Stimulated activated CD4-positive, alpha-beta T cell treated with anti-CD3 and anti-CD28 coated beads, Interleukin-1b, Interleukin-23, amount 100 ng/mL, for 1 hour (primary cell): ENCODE data around the gene RASA4.
"Not testable (repeated sequence)": the region's sequence is repeated elsewhere in the genome, so short reads cannot be mapped to it uniquely, and the experiment has no call there.

Experiments used
- DNase-seq, 2 donors: peaks; one replicate each; pipeline ENCODE4 v3.0.0-alpha.2; 2020; ENCODE audit warnings: low read depth in 2 of 2

The RASA4 gene

GRCh38 chr7:102606848-102607247, 9.7 kb downstream of the RASA4 start:
- not testable (repeated sequence) for DNase-seq

DNA sequence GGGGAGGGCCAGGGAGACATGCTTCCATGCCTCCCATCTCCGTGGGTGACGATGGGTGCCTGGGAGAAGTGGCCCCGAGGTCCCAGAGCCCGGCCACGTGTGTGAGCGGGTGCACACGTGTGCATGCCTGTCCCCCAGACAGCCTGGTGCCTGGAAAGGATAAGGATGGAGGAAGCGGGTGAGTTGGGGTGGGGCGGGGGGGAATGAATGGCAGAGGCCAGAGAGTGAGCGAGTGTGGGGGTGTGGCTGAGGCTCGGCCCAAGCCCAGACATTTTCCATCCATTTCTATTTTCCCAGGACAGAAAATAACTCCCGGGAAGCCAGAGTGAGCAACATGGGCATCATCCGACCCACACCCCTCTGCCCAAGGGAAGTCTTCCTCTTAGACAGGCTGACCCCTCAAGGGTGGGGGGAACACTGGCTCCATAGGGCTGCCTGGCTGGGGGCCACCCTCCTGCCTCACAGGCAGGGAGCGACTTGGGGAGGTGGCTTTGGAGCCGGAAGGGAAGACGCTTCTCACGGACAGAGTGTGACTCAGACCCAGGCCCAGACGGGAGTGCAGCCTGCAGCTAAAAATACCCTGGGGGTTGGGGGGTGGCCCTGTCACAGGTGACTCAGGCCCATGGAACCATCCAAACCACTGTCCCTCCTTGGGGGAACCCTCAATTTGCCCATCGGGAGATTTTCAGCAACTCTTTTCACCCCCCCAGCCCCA, 12.0 kb downstream of the RASA4 start:
- DNase-seq: not testable (repeated sequence)

- not testable (repeated sequence) for DNase-seq
Observed at GRCh38 chr7:102602317-102602716, 14.2 kb downstream of the RASA4 start.

GRCh38 chr7:102599699-102600098, 16.9 kb downstream of the RASA4 start:
- DNase-seq: not testable (repeated sequence)

- not testable (repeated sequence) for DNase-seq
Observed at GRCh38 chr7:102596036-102596435, 20.5 kb downstream of the RASA4 start.

- not testable (repeated sequence) for DNase-seq
Observed at GRCh38 chr7:102593637-102594334, 22.8 kb downstream of the RASA4 start.

GRCh38 chr7:102592477-102593019, 24.0 kb downstream of the RASA4 start:
- DNase-seq: peak in 1 of 2 donors; percentile 20

GRCh38 chr7:102589857-102590256, 26.7 kb downstream of the RASA4 start:
- not testable (repeated sequence) for DNase-seq

DNA sequence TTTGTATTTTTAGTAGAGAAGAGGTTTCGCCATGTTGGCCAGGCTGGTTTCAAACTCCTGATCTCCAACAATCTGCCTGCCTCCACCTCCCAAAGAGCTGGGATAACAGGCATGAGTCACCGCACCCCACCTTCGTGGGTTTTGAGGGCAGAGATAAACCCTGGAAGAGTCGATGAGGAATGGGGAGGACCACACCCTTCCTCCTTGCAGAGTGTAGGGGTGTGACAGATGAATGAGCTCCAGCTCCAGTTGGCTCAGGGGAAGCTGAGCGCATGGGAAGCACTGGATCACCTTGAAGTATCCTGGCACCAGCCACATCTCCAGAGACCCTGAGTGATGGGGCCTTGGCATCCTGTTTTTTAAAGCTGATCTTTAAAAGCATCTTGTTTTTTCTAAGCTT, 33.1 kb downstream of the RASA4 start:
- DNase-seq: not testable (repeated sequence)

- DNase-seq: not testable (repeated sequence)
Observed at GRCh38 chr7:102581722-102582121, 34.8 kb downstream of the RASA4 start.

DNA sequence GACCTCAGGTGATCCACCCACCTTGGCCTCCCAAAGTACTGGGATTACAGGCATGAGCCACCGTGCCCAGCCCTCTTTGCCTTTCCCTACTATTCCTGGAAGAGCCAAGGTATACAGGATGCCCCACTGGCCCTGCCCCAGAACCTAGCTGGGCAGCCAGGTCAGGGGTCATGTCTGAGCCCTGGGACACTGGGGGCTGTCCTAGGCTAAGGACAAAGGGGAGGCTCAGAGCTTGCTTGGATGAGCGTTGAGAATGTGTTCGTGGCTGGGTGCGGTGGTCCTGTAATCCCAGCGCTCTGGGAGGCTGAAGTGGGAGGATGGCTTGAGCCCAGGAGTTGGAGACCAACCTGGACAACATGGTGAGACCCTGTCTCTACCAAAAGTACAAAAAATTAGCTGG, 38.1 kb downstream of the RASA4 start:
- DNase-seq: not testable (repeated sequence)

GRCh38 chr7:102577315-102578240, 39.0 kb downstream of the RASA4 start:
- DNase-seq: not testable (repeated sequence)

DNA sequence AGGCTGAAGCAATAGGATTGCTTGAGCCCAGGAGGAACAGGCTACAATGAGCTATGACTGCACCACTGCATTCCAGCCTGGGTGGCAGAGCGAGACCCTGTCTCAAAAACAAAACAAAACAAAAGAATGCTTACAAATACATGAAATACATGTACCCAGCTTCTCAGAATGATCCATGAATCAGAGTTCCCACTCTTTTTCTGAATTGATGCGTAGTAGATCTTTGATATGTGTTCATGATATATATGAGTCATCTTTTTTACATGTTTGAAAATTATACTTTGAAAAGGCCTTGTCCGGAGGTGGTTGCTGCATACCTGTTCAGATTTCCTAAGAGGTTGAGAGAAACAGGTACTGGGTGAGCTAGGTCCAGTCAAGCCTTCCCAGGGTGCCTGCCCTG, 40.2 kb downstream of the RASA4 start:
- DNase-seq: not testable (repeated sequence)

- DNase-seq: not testable (repeated sequence)
Observed at GRCh38 chr7:102574607-102575006, 41.9 kb downstream of the RASA4 start.

- peak; percentile 97 to 100 for DNase-seq
Observed at GRCh38 chr7:102572261-102573239, 44.0 kb downstream of the RASA4 start, which contains the start of gene POLR2J3. POLR2J3 (minus strand) TSS chr7:102572583; CDS start chr7:102572521, 62 bp downstream.

- not testable (repeated sequence) for DNase-seq
Observed at GRCh38 chr7:102568620-102569019, 47.9 kb downstream of the RASA4 start.

DNA sequence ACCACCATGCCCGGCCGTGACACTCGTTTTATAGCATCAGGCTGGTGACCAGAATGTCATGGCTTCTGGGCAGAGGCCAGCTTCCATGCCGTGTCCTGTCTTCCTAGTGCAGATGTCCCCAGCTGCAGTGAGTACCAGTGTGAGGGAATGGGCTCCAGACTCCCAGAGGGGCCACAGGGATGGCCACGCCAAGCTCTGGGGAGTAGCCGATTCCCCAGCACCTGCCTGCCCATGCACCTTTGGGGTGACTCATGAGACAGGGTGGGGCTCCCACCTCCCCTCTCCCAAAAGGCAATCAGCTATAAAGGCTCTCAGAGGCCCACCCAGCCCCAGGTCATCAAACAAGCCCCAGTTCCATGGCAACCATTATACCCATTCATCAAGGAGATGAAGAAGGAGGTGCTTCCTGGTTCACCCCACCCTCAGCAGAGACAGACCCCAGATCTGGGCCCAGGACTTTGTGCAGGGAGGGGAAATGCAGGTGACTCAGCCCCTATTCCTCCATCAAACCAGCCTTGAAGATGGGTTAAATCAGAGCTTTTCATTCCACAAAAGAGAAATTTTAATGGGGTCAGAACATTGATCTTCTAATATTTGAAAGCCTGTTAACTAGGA, 65.6 kb downstream of the RASA4 start, which contains the start of gene SPDYE2:
Gene SPDYE2 (plus strand): TSS at position 419 of the 615 bp plus-strand sequence. CDS start 2,030 bp downstream, outside the sequence.
- DNase-seq: not testable (repeated sequence)

- DNase-seq: not testable (repeated sequence)
Observed at GRCh38 chr7:102546353-102546752, 70.2 kb downstream of the RASA4 start.

DNA sequence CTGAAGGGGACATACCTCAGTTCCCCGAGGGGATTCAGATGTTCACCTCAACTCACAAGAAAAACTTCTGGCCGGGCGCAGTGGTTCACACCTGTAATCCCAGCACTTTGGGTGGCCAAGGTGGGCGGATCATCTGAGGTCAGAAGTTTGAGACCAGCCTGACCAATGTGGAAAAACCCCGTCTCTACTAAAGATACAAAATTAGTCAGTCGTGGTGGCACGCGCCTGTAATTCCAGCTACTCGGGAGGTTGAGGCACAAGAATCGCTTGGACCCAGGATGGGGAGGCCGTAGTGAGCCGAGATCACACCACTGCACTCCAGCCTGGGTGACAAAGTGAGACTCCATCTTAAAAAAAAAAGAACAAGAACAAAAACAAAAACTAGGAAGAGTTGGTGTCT, 71.3 kb downstream of the RASA4 start:
- not testable (repeated sequence) for DNase-seq

DNA sequence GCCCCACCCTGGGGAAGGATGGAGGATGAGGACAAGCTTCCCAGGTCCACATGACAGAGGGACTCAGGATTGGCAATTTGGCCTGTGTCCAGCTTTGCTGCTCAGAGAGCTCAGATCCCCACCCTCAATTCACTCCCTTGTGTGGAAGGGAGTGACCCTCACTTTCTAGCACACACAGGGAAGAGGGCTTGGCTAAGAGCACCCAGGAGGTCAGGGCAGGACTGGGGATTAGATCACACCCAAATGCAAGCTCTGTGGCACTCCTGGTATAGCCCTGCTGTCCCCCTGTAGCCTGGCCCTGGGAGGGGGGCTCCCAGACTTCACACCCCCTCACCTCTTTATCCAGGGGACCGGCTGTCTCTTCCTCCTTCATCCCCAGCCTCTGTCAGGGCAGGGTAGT, 72.2 kb downstream of the RASA4 start:
- not testable (repeated sequence) for DNase-seq
